GM23338 (cell line): ENCODE results near the gene GPR31. TPM values are rescaled to one million over a fixed set of nuclear protein-coding genes. Genes with fewer than 3 reads are reported as not detected.

Experiments
- ATAC-seq: fragments of 200-7000 bp; cut with Tn5 transposase; 3 replicates; pipeline ENCODE4 v1.9.1; 2020
- DNase-seq: peaks from one replicate; pipeline ENCODE4 v3.0.0-alpha.2; 2015; ENCODE audit warnings: low spot score
- H2AFZ ChIP-seq: fragments of 200-600 bp; sonication (generic); 2 replicates; pipeline ENCODE4 v1.8.0; 2016; ENCODE audit warnings: antibody characterized with exemption, mild to moderate bottlenecking, moderate library complexity
- H3F3A ChIP-seq: fragments of 200-600 bp; sonication (generic); replicated peaks from 2 replicates; pipeline ENCODE4 v1.8.0; 2017; ENCODE audit warnings: antibody characterized with exemption, mixed run types, low read depth
- H3K27ac ChIP-seq: fragments of 200-600 bp; sonication (generic); 2 replicates; pipeline ENCODE4 v1.6.1; 2016; ENCODE audit warnings: low read depth
- H3K27me3 ChIP-seq: fragments of 200-600 bp; sonication (generic); 2 replicates; pipeline ENCODE4 v1.8.0; 2016; ENCODE audit warnings: mild to moderate bottlenecking, mixed run types, moderate library complexity; ENCODE audit not compliant: insufficient read depth
- H3K36me3 ChIP-seq: fragments of 200-600 bp; sonication (generic); 2 replicates; pipeline ENCODE4 v1.8.0; 2016; ENCODE audit warnings: mild to moderate bottlenecking; ENCODE audit not compliant: insufficient read depth
- H3K4me1 ChIP-seq: fragments of 200-600 bp; sonication (generic); 2 replicates; pipeline ENCODE4 v1.8.0; 2016; ENCODE audit warnings: mild to moderate bottlenecking, moderate library complexity; ENCODE audit not compliant: insufficient read depth
- H3K4me2 ChIP-seq: fragments of 200-600 bp; sonication (generic); 2 replicates; pipeline ENCODE4 v1.7.1; 2017; ENCODE audit warnings: mixed run types
- H3K4me3 ChIP-seq: fragments of 200-600 bp; sonication (generic); 2 replicates; pipeline ENCODE4 v1.6.1; 2016; ENCODE audit warnings: mixed run types
- H3K79me2 ChIP-seq: fragments of 200-600 bp; sonication (generic); replicated peaks from 2 replicates; pipeline ENCODE4 v1.8.0; 2017; ENCODE audit warnings: mild to moderate bottlenecking; ENCODE audit not compliant: insufficient read depth
- H3K9me2 ChIP-seq: fragments of 200-600 bp; sonication (generic); 2 replicates; pipeline ENCODE4 v1.8.0; 2017; ENCODE audit not compliant: insufficient read depth
- H4K20me1 ChIP-seq: fragments of 200-600 bp; sonication (generic); replicated peaks from 2 replicates; pipeline ENCODE4 v1.8.0; 2017; ENCODE audit warnings: mild to moderate bottlenecking; ENCODE audit not compliant: insufficient read depth
- H3K27ac Mint-ChIP-seq: 2 replicates; pipeline ENCODE4 v1.8.0; 2020; ENCODE audit warnings: inconsistent platforms, mild to moderate bottlenecking, moderate library complexity, mixed read lengths
- H3K27me3 Mint-ChIP-seq: 3 replicates; pipeline ENCODE4 v1.8.0; 2022; ENCODE audit warnings: low read depth, mild to moderate bottlenecking, moderate library complexity, mixed read lengths, inconsistent platforms; ENCODE audit not compliant: insufficient read depth, poor library complexity
- H3K36me3 Mint-ChIP-seq: 3 replicates; pipeline ENCODE4 v1.8.0; 2021; ENCODE audit warnings: low read depth, mild to moderate bottlenecking, inconsistent platforms, moderate library complexity, mixed read lengths
- H3K4me1 Mint-ChIP-seq: 3 replicates; pipeline ENCODE4 v1.8.0; 2020; ENCODE audit warnings: mild to moderate bottlenecking, inconsistent platforms, mixed read lengths
- H3K4me3 Mint-ChIP-seq: 3 replicates; pipeline ENCODE4 v1.8.0; 2021; ENCODE audit warnings: moderate library complexity, mild to moderate bottlenecking, inconsistent platforms, mixed read lengths
- H3K9me3 Mint-ChIP-seq: 3 replicates; pipeline ENCODE4 v1.8.0; 2020; ENCODE audit warnings: moderate library complexity, mild to moderate bottlenecking, inconsistent platforms, mixed read lengths
- CREB1 ChIP-seq: fragments of 250-450 bp; sonication (Bioruptor Pico); IDR thresholded peaks from 2 replicates; pipeline ENCODE4 v1.5.0; 2020; ENCODE audit warnings: low read depth, mild to moderate bottlenecking, moderate library complexity
- CTCF ChIP-seq, 2 experiments: fragments of 200-600 bp in 1 of 2; sonication (generic) in 1 of 2; conservative IDR thresholded peaks; 2 replicates each; pipeline versions ENCODE4 v1.5.1 to v1.6.1; 2016 to 2017; ENCODE audit warnings: antibody characterized with exemption in 2 of 2, low read depth in 2 of 2, mild to moderate bottlenecking in 2 of 2, moderate library complexity in 1 of 2
- JUNB ChIP-seq: IDR thresholded peaks from one replicate; pipeline ENCODE4 v1.6.1; 2016; ENCODE audit warnings: antibody characterized with exemption; ENCODE audit not compliant: unreplicated experiment
- NANOG ChIP-seq: IDR thresholded peaks from 2 replicates; pipeline ENCODE4 v1.6.1; 2016; ENCODE audit warnings: antibody characterized with exemption, borderline replicate concordance
- POLR2AphosphoS5 ChIP-seq: IDR thresholded peaks from 2 replicates; pipeline ENCODE4 v1.6.1; 2016; ENCODE audit warnings: antibody characterized with exemption, low read depth
- STAT1 ChIP-seq: IDR thresholded peaks from one replicate; pipeline ENCODE4 v1.6.1; 2016; ENCODE audit warnings: antibody characterized with exemption; ENCODE audit not compliant: unreplicated experiment
- ZNF331 ChIP-seq: fragments of 250-450 bp; sonication (Bioruptor Pico); IDR thresholded peaks from 2 replicates; pipeline ENCODE4 v1.5.0; 2020; ENCODE audit warnings: low read depth, mild to moderate bottlenecking, moderate library complexity
- polyA plus RNA-seq: library from polyadenylated mRNA; unstranded; fragments of >200 nt; fragmentation: Nextera tagmentation; extraction: Ambion mirVana; gene quantifications from 2 replicates; pipeline ENCODE4 v1.2.1, GENCODE V29; 2016
- total RNA-seq: library from RNA; depleted of rRNA; stranded (reverse); fragments of >200 nt; shearing (Covaris generic); gene quantifications from 2 replicates; pipeline ENCODE4 v1.2.3, GENCODE V29; 2014
- TF ChIP-seq, protein P1 (sequence below): IDR thresholded peaks from one replicate; pipeline ENCODE4 v1.6.1; 2018; ENCODE audit warnings: antibody characterized with exemption; ENCODE audit not compliant: unreplicated experiment
- TF ChIP-seq, protein P2 (sequence below): IDR thresholded peaks from 2 replicates; pipeline ENCODE4 v1.6.1; 2016; ENCODE audit warnings: antibody characterized with exemption
- TF ChIP-seq, protein P3 (sequence below): fragments of 250-450 bp; sonication (Bioruptor Pico); IDR thresholded peaks from 2 replicates; pipeline ENCODE4 v1.5.0; 2020; ENCODE audit warnings: mild to moderate bottlenecking, moderate library complexity

GPR31 gene
- total and polyA plus RNA-seq, 2 experiments from 2014 or later, result not detected

DNA sequence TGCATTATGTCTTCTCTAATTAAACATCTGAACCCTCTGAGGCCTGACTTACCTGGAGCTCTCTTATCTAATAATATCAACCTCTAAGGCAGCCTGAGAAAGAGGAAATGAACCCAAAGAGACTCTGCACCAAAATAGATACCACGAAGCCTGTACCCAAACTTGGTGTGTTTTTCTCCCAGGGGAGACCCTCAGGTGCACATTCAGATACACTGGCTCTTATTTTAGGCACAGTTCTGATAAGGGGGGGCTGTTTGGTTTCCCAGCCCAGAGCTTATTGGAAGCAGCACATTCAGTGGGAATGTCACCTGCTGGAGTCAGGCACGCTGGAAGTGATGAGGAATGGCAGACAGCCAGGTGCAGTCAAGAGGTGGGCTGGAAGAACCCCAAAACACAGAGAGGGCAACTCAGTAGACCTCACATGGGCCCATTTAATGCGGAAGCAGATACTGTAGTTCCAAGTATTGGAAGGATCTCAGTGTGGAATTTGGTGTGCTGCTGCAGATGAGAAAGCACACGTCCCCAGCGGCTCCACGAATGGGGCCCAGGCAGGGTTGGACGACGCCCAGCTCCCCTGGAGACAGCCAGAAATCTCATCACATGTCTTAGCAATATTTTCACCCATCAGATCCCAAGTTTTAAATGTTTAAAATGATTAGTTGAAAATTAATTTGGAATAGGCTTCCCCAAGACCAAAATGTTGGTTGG, 44.6 kb downstream of the GPR31 start:
- no peaks in the 10 kb centered on the region for H3K79me2 ChIP-seq
- ATAC-seq, result no peak
- Mint-ChIP-seq H3K9me3 (no peaks in the 10 kb centered on the region), H3K27ac (no peak overlapping the region), H3K27me3 (peaks cover 3% of the 10 kb centered on the region), H3K36me3 (no peaks in the 10 kb centered on the region; the same call in 2 of the 3 replicates), H3K4me1 (peaks cover 14% of the 10 kb centered on the region), H3K4me3 (no peak overlapping the region)
- no peaks in the 10 kb centered on the region; the same call in 1 of the 2 replicates for H3K4me1 ChIP-seq
- DNase-seq, result no peak
- H3K9me2 ChIP-seq, result no peaks in the 10 kb centered on the region
- no peaks in the 10 kb centered on the region for H3F3A ChIP-seq
- no peak overlapping the region for H2AFZ ChIP-seq
- TF ChIP-seq NANOG (no peak), ZNF331 (CRISPR knock-in tag) (no peak), CTCF (conservative IDR thresholded peaks at IDR 0.05; ENCODE audit: low read depth in 2 of 2) (no peak), POLR2AphosphoS5 (no peak), CREB1 (CRISPR knock-in tag) (no peak), JUNB (no peak), STAT1 (no peak)
- TF ChIP-seq, protein P1, sequence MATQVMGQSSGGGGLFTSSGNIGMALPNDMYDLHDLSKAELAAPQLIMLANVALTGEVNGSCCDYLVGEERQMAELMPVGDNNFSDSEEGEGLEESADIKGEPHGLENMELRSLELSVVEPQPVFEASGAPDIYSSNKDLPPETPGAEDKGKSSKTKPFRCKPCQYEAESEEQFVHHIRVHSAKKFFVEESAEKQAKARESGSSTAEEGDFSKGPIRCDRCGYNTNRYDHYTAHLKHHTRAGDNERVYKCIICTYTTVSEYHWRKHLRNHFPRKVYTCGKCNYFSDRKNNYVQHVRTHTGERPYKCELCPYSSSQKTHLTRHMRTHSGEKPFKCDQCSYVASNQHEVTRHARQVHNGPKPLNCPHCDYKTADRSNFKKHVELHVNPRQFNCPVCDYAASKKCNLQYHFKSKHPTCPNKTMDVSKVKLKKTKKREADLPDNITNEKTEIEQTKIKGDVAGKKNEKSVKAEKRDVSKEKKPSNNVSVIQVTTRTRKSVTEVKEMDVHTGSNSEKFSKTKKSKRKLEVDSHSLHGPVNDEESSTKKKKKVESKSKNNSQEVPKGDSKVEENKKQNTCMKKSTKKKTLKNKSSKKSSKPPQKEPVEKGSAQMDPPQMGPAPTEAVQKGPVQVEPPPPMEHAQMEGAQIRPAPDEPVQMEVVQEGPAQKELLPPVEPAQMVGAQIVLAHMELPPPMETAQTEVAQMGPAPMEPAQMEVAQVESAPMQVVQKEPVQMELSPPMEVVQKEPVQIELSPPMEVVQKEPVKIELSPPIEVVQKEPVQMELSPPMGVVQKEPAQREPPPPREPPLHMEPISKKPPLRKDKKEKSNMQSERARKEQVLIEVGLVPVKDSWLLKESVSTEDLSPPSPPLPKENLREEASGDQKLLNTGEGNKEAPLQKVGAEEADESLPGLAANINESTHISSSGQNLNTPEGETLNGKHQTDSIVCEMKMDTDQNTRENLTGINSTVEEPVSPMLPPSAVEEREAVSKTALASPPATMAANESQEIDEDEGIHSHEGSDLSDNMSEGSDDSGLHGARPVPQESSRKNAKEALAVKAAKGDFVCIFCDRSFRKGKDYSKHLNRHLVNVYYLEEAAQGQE, result no peak
- TF ChIP-seq, protein P2, sequence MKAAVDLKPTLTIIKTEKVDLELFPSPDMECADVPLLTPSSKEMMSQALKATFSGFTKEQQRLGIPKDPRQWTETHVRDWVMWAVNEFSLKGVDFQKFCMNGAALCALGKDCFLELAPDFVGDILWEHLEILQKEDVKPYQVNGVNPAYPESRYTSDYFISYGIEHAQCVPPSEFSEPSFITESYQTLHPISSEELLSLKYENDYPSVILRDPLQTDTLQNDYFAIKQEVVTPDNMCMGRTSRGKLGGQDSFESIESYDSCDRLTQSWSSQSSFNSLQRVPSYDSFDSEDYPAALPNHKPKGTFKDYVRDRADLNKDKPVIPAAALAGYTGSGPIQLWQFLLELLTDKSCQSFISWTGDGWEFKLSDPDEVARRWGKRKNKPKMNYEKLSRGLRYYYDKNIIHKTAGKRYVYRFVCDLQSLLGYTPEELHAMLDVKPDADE, result no peak
- TF ChIP-seq, protein P3, sequence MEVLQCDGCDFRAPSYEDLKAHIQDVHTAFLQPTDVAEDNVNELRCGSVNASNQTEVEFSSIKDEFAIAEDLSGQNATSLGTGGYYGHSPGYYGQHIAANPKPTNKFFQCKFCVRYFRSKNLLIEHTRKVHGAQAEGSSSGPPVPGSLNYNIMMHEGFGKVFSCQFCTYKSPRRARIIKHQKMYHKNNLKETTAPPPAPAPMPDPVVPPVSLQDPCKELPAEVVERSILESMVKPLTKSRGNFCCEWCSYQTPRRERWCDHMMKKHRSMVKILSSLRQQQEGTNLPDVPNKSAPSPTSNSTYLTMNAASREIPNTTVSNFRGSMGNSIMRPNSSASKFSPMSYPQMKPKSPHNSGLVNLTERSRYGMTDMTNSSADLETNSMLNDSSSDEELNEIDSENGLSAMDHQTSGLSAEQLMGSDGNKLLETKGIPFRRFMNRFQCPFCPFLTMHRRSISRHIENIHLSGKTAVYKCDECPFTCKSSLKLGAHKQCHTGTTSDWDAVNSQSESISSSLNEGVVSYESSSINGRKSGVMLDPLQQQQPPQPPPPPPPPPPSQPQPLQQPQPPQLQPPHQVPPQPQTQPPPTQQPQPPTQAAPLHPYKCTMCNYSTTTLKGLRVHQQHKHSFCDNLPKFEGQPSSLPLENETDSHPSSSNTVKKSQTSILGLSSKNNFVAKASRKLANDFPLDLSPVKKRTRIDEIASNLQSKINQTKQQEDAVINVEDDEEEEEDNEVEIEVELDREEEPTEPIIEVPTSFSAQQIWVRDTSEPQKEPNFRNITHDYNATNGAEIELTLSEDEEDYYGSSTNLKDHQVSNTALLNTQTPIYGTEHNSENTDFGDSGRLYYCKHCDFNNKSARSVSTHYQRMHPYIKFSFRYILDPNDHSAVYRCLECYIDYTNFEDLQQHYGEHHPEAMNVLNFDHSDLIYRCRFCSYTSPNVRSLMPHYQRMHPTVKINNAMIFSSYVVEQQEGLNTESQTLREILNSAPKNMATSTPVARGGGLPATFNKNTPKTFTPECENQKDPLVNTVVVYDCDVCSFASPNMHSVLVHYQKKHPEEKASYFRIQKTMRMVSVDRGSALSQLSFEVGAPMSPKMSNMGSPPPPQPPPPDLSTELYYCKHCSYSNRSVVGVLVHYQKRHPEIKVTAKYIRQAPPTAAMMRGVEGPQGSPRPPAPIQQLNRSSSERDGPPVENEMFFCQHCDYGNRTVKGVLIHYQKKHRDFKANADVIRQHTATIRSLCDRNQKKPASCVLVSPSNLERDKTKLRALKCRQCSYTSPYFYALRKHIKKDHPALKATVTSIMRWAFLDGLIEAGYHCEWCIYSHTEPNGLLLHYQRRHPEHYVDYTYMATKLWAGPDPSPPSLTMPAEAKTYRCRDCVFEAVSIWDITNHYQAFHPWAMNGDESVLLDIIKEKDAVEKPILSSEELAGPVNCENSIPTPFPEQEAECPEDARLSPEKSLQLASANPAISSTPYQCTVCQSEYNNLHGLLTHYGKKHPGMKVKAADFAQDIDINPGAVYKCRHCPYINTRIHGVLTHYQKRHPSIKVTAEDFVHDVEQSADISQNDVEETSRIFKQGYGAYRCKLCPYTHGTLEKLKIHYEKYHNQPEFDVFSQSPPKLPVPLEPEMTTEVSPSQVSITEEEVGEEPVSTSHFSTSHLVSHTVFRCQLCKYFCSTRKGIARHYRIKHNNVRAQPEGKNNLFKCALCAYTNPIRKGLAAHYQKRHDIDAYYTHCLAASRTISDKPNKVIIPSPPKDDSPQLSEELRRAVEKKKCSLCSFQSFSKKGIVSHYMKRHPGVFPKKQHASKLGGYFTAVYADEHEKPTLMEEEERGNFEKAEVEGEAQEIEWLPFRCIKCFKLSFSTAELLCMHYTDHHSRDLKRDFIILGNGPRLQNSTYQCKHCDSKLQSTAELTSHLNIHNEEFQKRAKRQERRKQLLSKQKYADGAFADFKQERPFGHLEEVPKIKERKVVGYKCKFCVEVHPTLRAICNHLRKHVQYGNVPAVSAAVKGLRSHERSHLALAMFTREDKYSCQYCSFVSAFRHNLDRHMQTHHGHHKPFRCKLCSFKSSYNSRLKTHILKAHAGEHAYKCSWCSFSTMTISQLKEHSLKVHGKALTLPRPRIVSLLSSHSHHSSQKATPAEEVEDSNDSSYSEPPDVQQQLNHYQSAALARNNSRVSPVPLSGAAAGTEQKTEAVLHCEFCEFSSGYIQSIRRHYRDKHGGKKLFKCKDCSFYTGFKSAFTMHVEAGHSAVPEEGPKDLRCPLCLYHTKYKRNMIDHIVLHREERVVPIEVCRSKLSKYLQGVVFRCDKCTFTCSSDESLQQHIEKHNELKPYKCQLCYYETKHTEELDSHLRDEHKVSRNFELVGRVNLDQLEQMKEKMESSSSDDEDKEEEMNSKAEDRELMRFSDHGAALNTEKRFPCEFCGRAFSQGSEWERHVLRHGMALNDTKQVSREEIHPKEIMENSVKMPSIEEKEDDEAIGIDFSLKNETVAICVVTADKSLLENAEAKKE, result no peak
- H3K27ac ChIP-seq, result no peak overlapping the region
- H3K4me2 ChIP-seq, result no peak overlapping the region
- no peaks in the 10 kb centered on the region for H3K36me3 ChIP-seq
- no peaks in the 10 kb centered on the region for H3K27me3 ChIP-seq
- H3K4me3 ChIP-seq, result no peak overlapping the region
- no peaks in the 10 kb centered on the region for H4K20me1 ChIP-seq
